RWPE1 (cell line): Measurements from ENCODE around the gene PELI1.
"Not testable (repeated sequence)": the region's sequence is repeated elsewhere in the genome, so short reads cannot be mapped to it uniquely, and the experiment has no call there.

Experiments
- CTCF ChIA-PET: fragments of 350-600 bp; sonication (Branson Sonifier 250); formaldehyde crosslinking; extraction: SDS; loops from one replicate; lab custom pipeline; 2021; lab: Yijun Ruan, JAX
- POLR2A ChIA-PET: fragments of 400-600 bp; formaldehyde crosslinking; extraction: SDS; loops from one replicate; lab custom pipeline; 2020; ENCODE audit warnings: antibody characterized with exemption; ENCODE audit not compliant: low non-redundant PET; lab: Yijun Ruan, JAX
- DNase-seq: peaks from one replicate; pipeline ENCODE4 v3.0.0; 2012; ENCODE audit warnings: low spot score
- H3K27ac ChIP-seq: fragments of 450-650 bp; 2 replicates; pipeline ENCODE4 v1.5.1; 2017
- CTCF ChIP-seq: fragments of 450-650 bp; conservative IDR thresholded peaks from 2 replicates; pipeline ENCODE4 v1.5.1; 2017; ENCODE audit warnings: low read depth, mild to moderate bottlenecking

The PELI1 gene

GRCh38 chr2:64086347-64087082 lies 57.7 kb downstream of the PELI1 start:
- DNase-seq = no peak
- TF ChIP-seq CTCF = no peak
- ChIA-PET CTCF (no interaction called here), POLR2A (no interaction called here)
- no peak overlapping the region for H3K27ac ChIP-seq

- POLR2A ChIA-PET = no interaction called here
- no peak for TF ChIP-seq CTCF
- DNase-seq = no peak
- H3K27ac ChIP-seq = no peak overlapping the region
- CTCF ChIA-PET = interaction anchor here (0.7 kb wide), 1 partner anchor 105 kb away, joined by 5 read pairs; no protein-coding TSS in a partner anchor
Observed at GRCh38 chr2:64085936-64086335, 58.3 kb downstream of the PELI1 start.

- no peak for DNase-seq
- H3K27ac ChIP-seq = no peak overlapping the region
- ChIA-PET CTCF (interaction anchor here (0.7 kb wide), 2 partner anchors 246 to 275 kb away, joined by 3 read pairs; no protein-coding TSS in a partner anchor), POLR2A (no interaction called here)
- no peak for TF ChIP-seq CTCF
Observed at GRCh38 chr2:64081046-64081445, 63.2 kb downstream of the PELI1 start.

GRCh38 chr2:64080179-64080578 lies 64.0 kb downstream of the PELI1 start:
- CTCF ChIA-PET = no interaction called here
- H3K27ac ChIP-seq = no peak overlapping the region
- no peak for TF ChIP-seq CTCF
- POLR2A ChIA-PET = no interaction called here
- DNase-seq = no peak

GRCh38 chr2:64079688-64080087 lies 64.5 kb downstream of the PELI1 start:
- POLR2A ChIA-PET, H3K27ac ChIP-seq, CTCF ChIA-PET: not testable (repeated sequence)

GRCh38 chr2:64076828-64077227 lies 67.4 kb downstream of the PELI1 start:
- DNase-seq, CTCF ChIA-PET, POLR2A ChIA-PET, H3K27ac ChIP-seq: not testable (repeated sequence)

More at GRCh38 chr2:64079688-64080087, 64.5 kb downstream of the PELI1 start:
- not testable (repeated sequence) for DNase-seq

GRCh38 chr2:64074616-64075015 lies 69.6 kb downstream of the PELI1 start:
- H3K27ac ChIP-seq, DNase-seq, CTCF ChIA-PET, POLR2A ChIA-PET: not testable (repeated sequence)

GRCh38 chr2:64067326-64067725 lies 76.9 kb downstream of the PELI1 start:
- POLR2A ChIA-PET = no interaction called here
- no peak for TF ChIP-seq CTCF
- CTCF ChIA-PET = no interaction called here
- DNase-seq = no peak
- no peak overlapping the region for H3K27ac ChIP-seq
